ENCODE measurements around the gene VOPP1.

GRCh38 chr7:55488216-55488615, 84.1 kb downstream of the VOPP1 start:
- TF ChIP-seq, protein P1, sequence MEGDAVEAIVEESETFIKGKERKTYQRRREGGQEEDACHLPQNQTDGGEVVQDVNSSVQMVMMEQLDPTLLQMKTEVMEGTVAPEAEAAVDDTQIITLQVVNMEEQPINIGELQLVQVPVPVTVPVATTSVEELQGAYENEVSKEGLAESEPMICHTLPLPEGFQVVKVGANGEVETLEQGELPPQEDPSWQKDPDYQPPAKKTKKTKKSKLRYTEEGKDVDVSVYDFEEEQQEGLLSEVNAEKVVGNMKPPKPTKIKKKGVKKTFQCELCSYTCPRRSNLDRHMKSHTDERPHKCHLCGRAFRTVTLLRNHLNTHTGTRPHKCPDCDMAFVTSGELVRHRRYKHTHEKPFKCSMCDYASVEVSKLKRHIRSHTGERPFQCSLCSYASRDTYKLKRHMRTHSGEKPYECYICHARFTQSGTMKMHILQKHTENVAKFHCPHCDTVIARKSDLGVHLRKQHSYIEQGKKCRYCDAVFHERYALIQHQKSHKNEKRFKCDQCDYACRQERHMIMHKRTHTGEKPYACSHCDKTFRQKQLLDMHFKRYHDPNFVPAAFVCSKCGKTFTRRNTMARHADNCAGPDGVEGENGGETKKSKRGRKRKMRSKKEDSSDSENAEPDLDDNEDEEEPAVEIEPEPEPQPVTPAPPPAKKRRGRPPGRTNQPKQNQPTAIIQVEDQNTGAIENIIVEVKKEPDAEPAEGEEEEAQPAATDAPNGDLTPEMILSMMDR (IDR thresholded peaks at IDR 0.05): no peak
- TF ChIP-seq POLR2A (IDR thresholded peaks at IDR 0.05): no peak

Measured in uterus (tissue), 2 donors.